NCI-H1417 treated with DMSO at 0.1 percent for 48 hours (cell line): ENCODE data around the gene MDH1B.
"Not testable (repeated sequence)": the region's sequence is repeated elsewhere in the genome, so short reads cannot be mapped to it uniquely, and the experiment has no call there.

Source experiments
- DNase-seq: peaks from one replicate; lab custom pipeline; 2025; lab: John Stamatoyannopoulos, UW

MDH1B gene

DNA sequence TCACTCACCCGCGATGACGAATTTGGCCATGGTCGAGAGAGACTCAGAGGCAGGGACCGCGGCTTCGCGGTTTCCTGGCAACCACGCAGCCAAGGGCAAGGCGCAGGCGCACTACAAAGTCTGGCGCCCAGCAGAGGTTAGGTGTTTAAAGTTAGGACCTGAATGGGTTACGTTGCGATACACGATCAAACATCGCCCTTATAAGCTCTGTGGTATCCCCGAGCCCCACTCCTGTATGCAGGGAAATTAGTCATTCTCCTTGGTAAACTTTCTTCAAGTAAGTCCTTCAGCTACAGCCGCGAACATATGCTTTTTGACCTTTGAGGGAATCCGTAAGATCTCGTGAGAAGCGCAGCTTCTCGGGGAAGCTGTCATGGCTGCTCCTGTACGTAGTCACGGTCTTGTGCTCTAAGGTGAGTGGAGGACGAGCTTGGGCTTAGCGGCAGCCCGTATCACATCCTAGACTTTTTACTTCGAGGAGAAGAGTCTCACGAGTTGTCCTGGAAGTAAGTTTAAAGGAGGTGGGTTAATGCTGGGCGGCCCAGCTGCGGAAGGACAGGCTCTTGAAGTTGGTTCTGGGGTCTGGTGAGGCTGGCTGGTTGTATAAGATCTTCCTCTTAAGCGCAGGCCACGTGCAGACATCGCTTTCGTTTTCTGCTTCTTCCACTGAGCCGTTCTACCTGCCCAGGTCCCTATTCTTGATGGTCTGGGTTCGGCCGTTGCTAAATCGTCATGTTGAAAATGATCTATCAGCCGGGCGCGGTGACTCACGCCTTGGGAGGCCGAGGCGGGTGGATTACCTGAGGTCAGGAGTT is at the start of gene MDH1B, which contains the start of gene FASTKD2:
MDH1B (minus strand) TSS at position 87 of the 815 bp plus-strand sequence; CDS start at position 30, 57 bp downstream.
FASTKD2 (plus strand) TSS at position 365 of the 815 bp plus-strand sequence. CDS start 1,088 bp downstream, outside the sequence.
- peak; percentile 94 for DNase-seq

DNA sequence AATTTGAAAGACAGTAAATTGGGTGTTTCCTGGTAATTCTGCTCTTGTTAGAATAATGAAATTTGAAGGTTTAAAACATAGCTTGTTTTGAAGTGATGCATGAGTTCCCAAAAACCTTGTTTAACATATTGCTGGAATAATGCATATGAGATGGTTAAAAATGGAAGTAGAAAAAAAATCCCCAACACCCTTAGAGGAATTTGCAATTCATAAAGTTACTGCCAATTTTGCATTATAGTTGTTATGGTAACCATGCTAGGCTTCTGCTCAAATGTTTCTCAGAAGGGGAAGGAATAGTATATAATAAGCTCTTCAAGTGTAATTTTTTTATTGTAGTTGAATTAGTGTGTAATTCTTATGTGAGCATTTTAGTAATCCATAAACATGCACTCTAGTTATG is 49.4 kb upstream of the MDH1B start:
- DNase-seq, result no peak

DNA sequence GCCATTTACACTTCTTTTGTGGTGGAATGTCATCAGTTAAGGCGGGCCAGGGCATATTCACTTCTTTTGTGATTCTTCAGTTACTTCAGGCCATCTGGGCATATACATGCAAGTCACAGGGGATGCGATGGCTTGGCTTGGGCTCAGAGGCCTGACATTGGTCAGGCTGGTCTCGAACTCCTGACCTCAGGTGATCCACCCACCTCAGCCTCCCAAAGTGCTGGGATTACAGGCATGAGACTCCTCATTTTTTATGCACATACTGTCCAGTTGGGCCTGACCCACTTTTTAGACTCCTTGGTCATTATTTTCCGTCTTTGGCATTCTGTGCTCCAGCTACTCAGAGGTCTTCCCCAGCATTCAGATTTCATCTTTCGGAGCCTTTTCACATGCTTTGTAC is 47.3 kb upstream of the MDH1B start:
- DNase-seq, result not testable (repeated sequence)

DNA sequence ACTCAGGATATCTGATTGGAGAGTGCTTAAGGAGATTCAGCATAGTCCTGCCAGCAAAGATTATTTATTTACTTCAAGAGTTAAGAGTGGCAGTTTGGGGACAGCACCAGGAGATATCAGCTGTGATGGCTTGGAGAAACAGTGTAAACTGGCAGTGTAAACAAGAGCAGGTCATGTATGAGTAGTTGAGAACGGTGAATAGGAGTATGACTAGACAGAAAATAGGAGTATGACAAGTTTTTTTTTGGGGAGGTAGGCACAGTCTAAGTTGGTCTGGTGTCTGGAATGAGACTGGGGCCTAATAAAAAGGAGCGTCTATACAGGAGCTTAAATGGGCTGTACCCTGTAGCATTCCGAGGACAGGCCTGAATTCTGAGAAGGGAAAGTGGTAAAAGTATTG is 42.5 kb upstream of the MDH1B start:
- DNase-seq, result not testable (repeated sequence)

GRCh38 chr2:206805887-206806607 is 40.9 kb upstream of the MDH1B start:
- DNase-seq, result no peak

- DNase-seq, result no peak
These were observed 39.2 kb upstream of the MDH1B start for GRCh38 chr2:206804326-206804725.

DNA sequence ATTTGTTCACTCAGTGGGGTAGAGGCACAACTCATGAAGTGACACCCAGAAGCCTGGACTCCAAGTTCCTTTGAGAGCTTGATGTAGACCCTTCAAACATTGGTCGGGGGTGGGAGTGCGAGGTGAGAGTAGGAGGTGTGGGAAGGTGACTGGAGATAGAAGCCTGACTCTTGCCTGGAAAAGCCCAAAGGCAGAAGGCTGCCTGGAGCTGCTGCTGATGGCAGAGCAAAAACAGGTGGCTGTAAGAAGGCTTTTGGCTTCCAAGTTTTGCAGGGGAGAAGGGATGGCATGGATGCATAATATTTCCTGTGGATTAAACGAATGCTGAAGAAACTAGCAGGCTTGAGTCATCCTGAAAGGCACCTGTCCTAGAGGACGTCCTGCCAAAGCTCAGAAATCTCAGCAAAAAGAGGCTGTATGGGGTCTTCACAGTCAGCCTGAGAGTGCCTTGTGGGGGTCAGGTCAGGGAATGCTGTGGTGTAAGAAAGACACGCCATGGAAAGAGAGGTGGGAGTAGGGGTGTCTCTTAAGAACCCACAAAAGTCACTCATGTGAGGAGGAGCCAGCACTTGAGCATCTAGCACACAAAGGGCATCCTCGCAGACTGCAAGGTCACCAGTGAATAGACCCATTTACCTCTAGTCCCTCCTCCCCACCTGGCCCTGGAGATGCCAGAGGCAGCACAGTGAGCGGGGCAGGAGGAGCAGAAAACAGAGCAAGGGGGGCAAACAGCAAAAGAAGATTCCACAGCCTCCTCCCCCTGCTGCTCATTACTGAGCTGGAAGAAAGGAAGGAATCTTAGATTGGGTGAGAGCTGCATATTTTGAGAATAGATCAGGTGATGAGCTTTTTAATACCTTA is 37.8 kb upstream of the MDH1B start:
- no peak for DNase-seq

DNA sequence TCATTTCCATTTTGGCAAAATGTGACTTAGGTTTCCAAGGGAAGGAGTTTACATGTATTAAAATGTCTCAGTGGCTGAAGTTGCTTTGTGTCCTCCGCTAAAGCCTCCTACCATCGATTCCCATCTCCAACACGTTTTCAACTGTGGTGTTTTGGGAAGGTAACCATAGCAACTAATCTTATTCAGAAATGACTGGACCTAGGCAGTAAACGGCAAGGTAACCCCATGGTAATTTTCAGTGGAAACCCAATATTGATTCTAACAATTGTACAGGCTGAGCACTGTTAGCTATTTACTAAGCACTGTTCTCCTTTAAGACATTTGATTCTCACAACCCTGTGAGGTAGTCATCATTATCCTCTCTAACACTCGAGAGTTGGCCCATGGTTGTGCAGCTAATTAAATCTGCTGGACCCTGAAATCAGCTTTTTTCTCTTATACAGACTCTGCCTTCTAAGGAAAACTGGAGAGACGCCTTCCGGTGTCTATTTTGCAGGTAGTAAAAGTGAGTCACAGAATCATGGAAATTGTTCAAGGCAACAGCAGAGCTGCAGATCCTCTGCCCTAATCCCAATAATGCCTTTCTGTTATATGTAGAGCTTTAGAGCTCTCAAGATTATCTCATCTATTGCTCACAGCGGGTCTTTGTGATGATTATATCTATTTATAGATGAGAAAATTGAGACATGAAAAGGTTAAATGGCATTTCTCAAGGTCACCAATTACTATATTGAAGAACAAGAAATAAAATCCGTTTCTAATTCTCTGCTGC is 36.5 kb upstream of the MDH1B start:
- DNase-seq, result no peak

DNA sequence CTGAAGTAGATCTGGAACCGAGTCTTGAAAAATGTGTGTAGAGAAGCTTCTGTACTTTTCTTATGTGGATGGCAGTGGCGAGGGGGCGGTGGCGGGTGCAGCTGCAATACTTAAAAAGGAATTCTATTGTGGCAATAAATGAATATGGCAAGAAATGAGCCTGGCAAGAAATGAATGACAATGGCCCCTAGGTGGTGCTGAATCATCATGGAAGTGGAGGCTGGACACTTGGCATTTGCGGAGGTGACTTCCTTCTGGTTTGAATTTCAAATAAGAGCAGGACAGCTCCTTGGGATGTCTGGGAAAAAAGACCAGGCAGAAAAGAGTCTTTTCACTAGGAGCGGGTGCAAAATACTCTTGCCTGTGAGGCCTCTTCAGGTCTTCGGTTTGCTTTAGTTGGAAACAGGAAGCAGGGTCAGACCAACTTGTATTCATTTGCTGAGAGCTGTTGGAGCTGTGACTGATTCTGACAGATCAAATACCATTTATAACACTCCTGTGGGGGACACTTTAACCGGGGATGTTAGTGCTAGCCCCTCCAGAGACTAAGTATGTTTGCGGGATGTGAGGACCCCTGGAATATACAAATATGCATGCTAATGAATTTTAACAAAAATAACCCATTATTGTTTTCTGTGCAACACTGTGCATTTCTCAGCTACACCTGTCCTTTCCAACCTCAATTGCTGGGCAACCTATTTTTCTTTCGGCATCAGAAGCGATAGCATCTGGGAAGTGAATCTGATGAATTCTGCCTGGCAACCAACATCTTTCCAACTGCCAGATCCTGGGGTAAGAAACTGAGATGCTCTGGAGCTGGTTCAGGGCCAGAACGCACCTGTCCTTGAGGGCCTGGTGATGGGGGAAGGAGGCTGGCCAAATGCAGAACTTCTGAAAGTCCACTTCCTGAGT is 35.6 kb upstream of the MDH1B start:
- no peak for DNase-seq

GRCh38 chr2:206799083-206799482 is 34.0 kb upstream of the MDH1B start:
- no peak for DNase-seq

- DNase-seq, result no peak
These were observed 32.9 kb upstream of the MDH1B start for GRCh38 chr2:206798000-206798399.

GRCh38 chr2:206797376-206797775 is 32.2 kb upstream of the MDH1B start:
- no peak for DNase-seq

- no peak for DNase-seq
These were observed 27.5 kb upstream of the MDH1B start for GRCh38 chr2:206792645-206793044.

DNA sequence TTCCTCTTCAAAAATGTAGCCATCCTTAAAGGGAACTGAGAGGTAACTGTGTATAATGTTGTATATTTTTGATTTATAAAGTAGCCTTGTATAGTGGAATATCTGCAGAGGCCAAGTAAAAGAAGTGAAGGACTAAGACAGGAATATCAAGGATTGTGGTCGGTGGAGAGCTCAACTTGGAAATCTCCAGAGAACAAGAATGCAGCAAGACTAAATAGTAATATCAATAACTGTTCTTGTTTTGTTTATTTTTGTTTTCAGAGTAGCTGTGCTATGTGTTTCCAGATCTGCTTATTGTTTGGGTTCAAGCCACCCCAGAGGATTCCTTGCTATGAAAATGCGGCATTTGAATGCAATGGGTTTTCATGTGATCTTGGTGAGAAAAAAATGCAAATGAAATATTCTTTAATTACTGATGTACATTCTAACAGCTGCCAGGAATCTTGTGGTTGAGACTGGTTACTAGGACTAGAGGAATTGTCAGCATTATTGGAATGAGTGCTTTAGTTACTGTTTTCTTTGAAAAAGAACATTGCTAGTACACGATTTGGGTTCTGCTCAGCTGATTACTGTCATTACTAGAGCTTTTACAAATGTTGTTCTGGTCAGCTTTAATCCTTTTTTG is 25.3 kb upstream of the MDH1B start:
- no peak for DNase-seq

GRCh38 chr2:206784559-206785353 is 19.6 kb upstream of the MDH1B start:
- no peak for DNase-seq

GRCh38 chr2:206783718-206784117 is 18.6 kb upstream of the MDH1B start:
- DNase-seq, result no peak

DNA sequence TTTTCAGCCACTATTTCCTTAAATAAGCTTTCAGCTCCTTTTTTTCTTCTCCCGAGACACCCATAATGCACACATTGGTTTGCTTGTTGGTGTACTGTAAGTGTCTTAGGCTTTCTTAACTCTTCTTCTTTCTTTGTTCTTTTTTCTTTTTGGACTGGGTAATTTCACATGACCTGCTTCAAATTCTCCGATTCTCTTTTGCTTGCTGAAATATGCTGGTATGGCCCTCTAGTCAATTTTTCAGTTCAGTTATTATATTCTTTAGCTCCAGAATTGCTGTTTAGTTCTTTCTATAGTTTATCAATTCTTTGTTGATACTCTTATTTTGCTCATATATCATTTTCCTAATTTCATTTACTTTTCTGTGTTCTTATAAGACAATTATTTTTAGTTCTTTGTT is 15.5 kb upstream of the MDH1B start:
- DNase-seq, result no peak

- no peak for DNase-seq
These were observed 11.3 kb upstream of the MDH1B start for GRCh38 chr2:206776432-206776831.

GRCh38 chr2:206774871-206775270 is 9.7 kb upstream of the MDH1B start:
- DNase-seq, result no peak
